C4-2B (cell line): ENCODE results near the gene FUT9.

Experiments
- ZFX ChIP-seq: fragments of 450-650 bp; IDR thresholded peaks from 2 replicates; pipeline ENCODE4 v1.6.1; 2017
- TF ChIP-seq, protein P1 (sequence below): fragments of 450-650 bp; conservative IDR thresholded peaks from 2 replicates; pipeline ENCODE4 v1.5.1; 2017; ENCODE audit warnings: mild to moderate bottlenecking

DNA sequence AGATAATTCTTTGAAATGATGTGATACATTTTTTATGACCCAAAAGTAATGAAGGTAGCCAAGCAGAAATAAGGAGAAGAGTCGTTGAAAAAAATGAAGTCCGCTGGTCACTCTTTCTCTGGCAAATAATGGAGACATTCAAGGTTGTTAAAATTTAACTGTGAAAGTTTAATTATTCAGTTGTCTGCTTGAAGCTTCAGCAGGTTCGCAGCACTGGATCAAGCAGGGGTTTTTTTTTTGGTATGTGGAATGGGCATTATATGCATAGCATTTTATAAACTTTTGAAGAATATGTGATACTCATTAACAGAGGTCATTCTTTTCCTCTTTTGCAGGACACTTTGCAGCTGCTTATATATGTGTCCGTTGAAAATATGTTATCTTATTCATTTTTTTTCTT, 21.6 kb upstream of the FUT9 start:
- TF ChIP-seq, protein P1, sequence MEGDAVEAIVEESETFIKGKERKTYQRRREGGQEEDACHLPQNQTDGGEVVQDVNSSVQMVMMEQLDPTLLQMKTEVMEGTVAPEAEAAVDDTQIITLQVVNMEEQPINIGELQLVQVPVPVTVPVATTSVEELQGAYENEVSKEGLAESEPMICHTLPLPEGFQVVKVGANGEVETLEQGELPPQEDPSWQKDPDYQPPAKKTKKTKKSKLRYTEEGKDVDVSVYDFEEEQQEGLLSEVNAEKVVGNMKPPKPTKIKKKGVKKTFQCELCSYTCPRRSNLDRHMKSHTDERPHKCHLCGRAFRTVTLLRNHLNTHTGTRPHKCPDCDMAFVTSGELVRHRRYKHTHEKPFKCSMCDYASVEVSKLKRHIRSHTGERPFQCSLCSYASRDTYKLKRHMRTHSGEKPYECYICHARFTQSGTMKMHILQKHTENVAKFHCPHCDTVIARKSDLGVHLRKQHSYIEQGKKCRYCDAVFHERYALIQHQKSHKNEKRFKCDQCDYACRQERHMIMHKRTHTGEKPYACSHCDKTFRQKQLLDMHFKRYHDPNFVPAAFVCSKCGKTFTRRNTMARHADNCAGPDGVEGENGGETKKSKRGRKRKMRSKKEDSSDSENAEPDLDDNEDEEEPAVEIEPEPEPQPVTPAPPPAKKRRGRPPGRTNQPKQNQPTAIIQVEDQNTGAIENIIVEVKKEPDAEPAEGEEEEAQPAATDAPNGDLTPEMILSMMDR, result no peak
- TF ChIP-seq ZFX, result no peak
